HCT116 (cell line): ENCODE measurements around the gene MDM2. TPM values are rescaled to one million over a fixed set of nuclear protein-coding genes. Genes with fewer than 3 reads are reported as not detected.

Source experiments
- ATAC-seq: fragments of 200-7000 bp; cut with Tn5 transposase; 2 replicates; pipeline ENCODE4 v1.9.1; 2020; ENCODE audit warnings: mild to moderate bottlenecking, moderate library complexity
- BruUV-seq: library from RNA; stranded (reverse); fragments of 400-500 nt; replicated peaks from 2 replicates; lab custom pipeline; 2021; lab: Mats Ljungman, UMichigan
- CTCF ChIA-PET: fragments of 300-600 bp; sonication (Branson Sonifier 250); formaldehyde crosslinking; loops from one replicate; lab custom pipeline; 2021; ENCODE audit warnings: antibody characterized with exemption; lab: Charles Lee
- POLR2A ChIA-PET: fragments of 300-600, 350-600 bp; sonication (Branson Sonifier 250); formaldehyde crosslinking; loops from one replicate; lab custom pipeline; 2021; ENCODE audit warnings: antibody characterized with exemption; lab: Charles Lee
- RAD21 ChIA-PET, 2 experiments: fragments of 300-600 bp; sonication (Branson Sonifier 250); formaldehyde crosslinking; loops; one replicate each; lab custom pipeline; 2023; ENCODE audit warnings: low total read pairs in 2 of 2; ENCODE audit not compliant: uncharacterized antibody in 2 of 2, unreplicated experiment in 2 of 2, low non-redundant PET in 1 of 2; lab: Charles Lee
- DNase-seq: peaks from one replicate; pipeline ENCODE4 v3.0.0-alpha.2; 2010; ENCODE audit warnings: low read depth, low spot score
- H2AFZ ChIP-seq: fragments of 200-600 bp; shearing (Covaris generic), sonication (generic); 2 replicates; pipeline ENCODE4 v1.6.1; 2017; ENCODE audit warnings: low read depth, mixed run types, mixed read lengths, antibody characterized with exemption, low read length; ENCODE audit not compliant: poor library complexity, severe bottlenecking
- H3K27ac ChIP-seq: 2 replicates; pipeline ENCODE4 v1.5.1; 2012; ENCODE audit warnings: low read depth, low read length
- H3K27me3 ChIP-seq: fragments of 200-600 bp; sonication (generic); 2 replicates; pipeline ENCODE4 v1.6.1; 2016; ENCODE audit warnings: mixed run types, low read length, mixed read lengths; ENCODE audit not compliant: insufficient read depth
- H3K36me3 ChIP-seq, 2 experiments: fragments of 200-500 bp in 1 of 2; fragments of 200-600 bp in 1 of 2; sonication (Bioruptor generic) in 1 of 2; sonication (generic) in 1 of 2; 2 replicates each; pipeline versions ENCODE4 v1.5.1 to v1.6.1; 2014 to 2016; ENCODE audit warnings: low read length in 2 of 2, inconsistent platforms in 1 of 2, mixed read lengths in 1 of 2, mixed run types in 1 of 2; ENCODE audit not compliant: insufficient read depth in 2 of 2, control insufficient read depth in 1 of 2
- H3K4me1 ChIP-seq, 2 experiments: fragments of 200-600 bp in 1 of 2; sonication (generic) in 1 of 2; 2 replicates each; pipeline versions ENCODE4 v1.5.1 to v1.6.1; 2012 to 2017; ENCODE audit warnings: low read length in 2 of 2, inconsistent platforms in 1 of 2, mild to moderate bottlenecking in 1 of 2, mixed read lengths in 1 of 2, mixed run types in 1 of 2, moderate library complexity in 1 of 2; ENCODE audit not compliant: insufficient read depth in 2 of 2, control insufficient read depth in 1 of 2
- H3K4me2 ChIP-seq: fragments of 200-600 bp; sonication (generic); 2 replicates; pipeline ENCODE4 v1.6.1; 2017; ENCODE audit warnings: mixed run types, low read length, mixed read lengths
- H3K4me3 ChIP-seq, 2 experiments: fragments of 200-600 bp in 1 of 2; sonication (generic) in 1 of 2; replicated peaks in 1 of 2; 2 replicates each; pipeline ENCODE4 v1.5.1; 2011 to 2016; ENCODE audit warnings: low read length in 2 of 2, control low read depth in 1 of 2, low read depth in 1 of 2, mild to moderate bottlenecking in 1 of 2, mixed read lengths in 1 of 2, mixed run types in 1 of 2
- H3K79me2 ChIP-seq: fragments of 200-600 bp; sonication (generic); 2 replicates; pipeline ENCODE4 v1.6.1; 2017; ENCODE audit warnings: mild to moderate bottlenecking, mixed run types, low read length, moderate library complexity, mixed read lengths; ENCODE audit not compliant: insufficient read depth
- H3K9ac ChIP-seq: fragments of 200-600 bp; sonication (generic); 2 replicates; pipeline ENCODE4 v1.6.1; 2016; ENCODE audit warnings: low read length, mixed read lengths
- H3K9me2 ChIP-seq: fragments of 200-600 bp; sonication (generic), shearing (Covaris generic); 2 replicates; pipeline ENCODE4 v1.6.1; 2017; ENCODE audit warnings: mixed run types, mild to moderate bottlenecking, moderate library complexity; ENCODE audit not compliant: insufficient read depth
- H3K9me3 ChIP-seq, 2 experiments: fragments of 200-500 bp in 1 of 2; fragments of 200-600 bp in 1 of 2; sonication (Bioruptor generic) in 1 of 2; sonication (generic) in 1 of 2; 2 replicates each; pipeline ENCODE4 v1.6.1; 2014 to 2017; ENCODE audit warnings: low read length in 2 of 2, mixed read lengths in 2 of 2, inconsistent platforms in 1 of 2, low read depth in 1 of 2, mild to moderate bottlenecking in 1 of 2, mixed run types in 1 of 2, moderate library complexity in 1 of 2; ENCODE audit not compliant: control insufficient read depth in 1 of 2, insufficient read depth in 1 of 2
- H4K20me1 ChIP-seq: fragments of 200-600 bp; sonication (generic), shearing (Covaris generic); 2 replicates; pipeline ENCODE4 v1.6.1; 2017; ENCODE audit warnings: mixed run types, mild to moderate bottlenecking, moderate library complexity; ENCODE audit not compliant: insufficient read depth
- CBX3 ChIP-seq: IDR thresholded peaks from 2 replicates; pipeline ENCODE4 v1.6.1; 2012; ENCODE audit warnings: low read depth
- CTCF ChIP-seq, 3 experiments: fragments of 200-600 bp in 1 of 3; sonication (generic) in 1 of 3; IDR thresholded peaks in 2 of 3; conservative IDR thresholded peaks in 1 of 3; 2 replicates each; pipeline ENCODE4 v1.5.1; 2012 to 2017; ENCODE audit warnings: low read depth in 2 of 3, low read length in 2 of 3, antibody characterized with exemption in 1 of 3, borderline replicate concordance in 1 of 3, control low read depth in 1 of 3, mild to moderate bottlenecking in 1 of 3, mixed read lengths in 1 of 3, mixed run types in 1 of 3, moderate library complexity in 1 of 3; ENCODE audit not compliant: insufficient read depth in 1 of 3
- EGR1 ChIP-seq: IDR thresholded peaks from 2 replicates; pipeline ENCODE4 v1.6.1; 2012; ENCODE audit warnings: low read depth
- ELF1 ChIP-seq: IDR thresholded peaks from 2 replicates; pipeline ENCODE4 v1.6.1; 2012; ENCODE audit warnings: low read depth, borderline replicate concordance
- EZH2phosphoT487 ChIP-seq: fragments of 200-600 bp; IDR thresholded peaks from 2 replicates; pipeline ENCODE4 v1.6.1; 2018; ENCODE audit warnings: antibody characterized with exemption, borderline replicate concordance
- FOSL1 ChIP-seq: IDR thresholded peaks from 2 replicates; pipeline ENCODE4 v1.6.1; 2012; ENCODE audit warnings: low read depth
- MAX ChIP-seq: IDR thresholded peaks from 2 replicates; pipeline ENCODE4 v1.6.1; 2012
- POLR2A ChIP-seq: IDR thresholded peaks from 2 replicates; pipeline ENCODE4 v1.7.0; 2011; ENCODE audit warnings: borderline replicate concordance; ENCODE audit not compliant: insufficient read depth, insufficient read length; ENCODE audit errors: extremely low read depth
- POLR2AphosphoS5 ChIP-seq: IDR thresholded peaks from 2 replicates; pipeline ENCODE4 v1.6.1; 2011; ENCODE audit warnings: mild to moderate bottlenecking, low read depth, low read length, moderate library complexity
- RAD21 ChIP-seq: IDR thresholded peaks from 2 replicates; pipeline ENCODE4 v1.6.1; 2012; ENCODE audit warnings: low read depth, mild to moderate bottlenecking
- SIN3A ChIP-seq: IDR thresholded peaks from 2 replicates; pipeline ENCODE4 v1.6.1; 2012; ENCODE audit warnings: low read depth
- SRF ChIP-seq: IDR thresholded peaks from 2 replicates; pipeline ENCODE4 v1.6.1; 2012; ENCODE audit warnings: low read depth
- TCF7L2 ChIP-seq: IDR thresholded peaks from 2 replicates; pipeline ENCODE4 v1.7.0; 2011; ENCODE audit warnings: borderline replicate concordance, inconsistent platforms; ENCODE audit not compliant: insufficient read depth, insufficient read length; ENCODE audit errors: extremely low read depth
- YY1 ChIP-seq: IDR thresholded peaks from 2 replicates; pipeline ENCODE4 v1.6.1; 2011; ENCODE audit warnings: low read length, low read depth, moderate library complexity, mild to moderate bottlenecking; ENCODE audit not compliant: insufficient replicate concordance; ENCODE audit errors: extremely low read depth
- ZBTB33 ChIP-seq: IDR thresholded peaks from 2 replicates; pipeline ENCODE4 v1.6.1; 2011; ENCODE audit warnings: mild to moderate bottlenecking, low read length, moderate library complexity; ENCODE audit not compliant: insufficient replicate concordance; ENCODE audit errors: extremely low read depth
- ZFX ChIP-seq: fragments of 450-650 bp; IDR thresholded peaks from 2 replicates; pipeline ENCODE4 v1.6.1; 2017
- ZNF274 ChIP-seq: fragments of 200-500 bp; sonication (Bioruptor generic); IDR thresholded peaks from 2 replicates; pipeline ENCODE4 v1.6.1; 2014; ENCODE audit warnings: mild to moderate bottlenecking, low read depth, low read length, inconsistent platforms
- intact Hi-C: fragments of 100-400 bp; cut with micrococcal nuclease; formaldehyde crosslinking; loops from 2 replicates; pipeline ENCODE4 v1.10.0; 2022
- total RNA-seq: library from RNA; stranded (reverse); gene quantifications from one replicate; pipeline ENCODE4 v1.2.1, GENCODE V29; 2021; ENCODE audit not compliant: unreplicated experiment

The MDM2 gene
- total RNA-seq, 1 experiment from 2014 or later = 170 TPM

- Histone ChIP-seq H3K4me1 (no peaks in the 10 kb centered on the region), H3K27me3 (no peaks in the 10 kb centered on the region), H2AFZ (no peak overlapping the region), H4K20me1 (no peaks in the 10 kb centered on the region), H3K9me2 (no peaks in the 10 kb centered on the region), H3K4me2 (0 out of 2 replicates have a peak overlapping the region, but pooled peaks have one; percentile 10), H3K27ac (no peak overlapping the region), H3K9ac (no peak overlapping the region), H3K36me3 (no peaks in the 10 kb centered on the region), H3K4me3 (no peak overlapping the region), H3K79me2 (no peaks in the 10 kb centered on the region), H3K9me3 (no peaks in the 10 kb centered on the region)
- intact Hi-C loops = no loop called here
- ChIA-PET RAD21 (no interaction called here), POLR2A (no interaction called here), CTCF (no interaction called here)
- DNase-seq = no peak
- BruUV-seq = no TSS peak
- no peak for TF ChIP-seq CTCF (IDR thresholded peaks at IDR 0.05 in 2 of 3, conservative IDR thresholded peaks at IDR 0.05 in 1 of 3; ENCODE audit: borderline replicate concordance in 1 of 3, insufficient read depth in 1 of 3, low read depth in 2 of 3, low read length in 2 of 3)
- no peak for TF ChIP-seq SIN3A
- no peak for TF ChIP-seq ELF1
- no peak for TF ChIP-seq FOSL1
- TF ChIP-seq RAD21 = no peak
- TF ChIP-seq EGR1 = no peak
- no peak for TF ChIP-seq MAX
- no peak for TF ChIP-seq POLR2AphosphoS5
- TF ChIP-seq POLR2A = no peak
- no peak for TF ChIP-seq TCF7L2
- no peak for TF ChIP-seq SRF
- no peak for TF ChIP-seq YY1
- TF ChIP-seq ZNF274 = no peak
- TF ChIP-seq CBX3 = no peak
- no peak for TF ChIP-seq ZBTB33
- no peak for TF ChIP-seq EZH2phosphoT487
- no peak for TF ChIP-seq ZFX
- ATAC-seq = no peak; the same call in 1 of the 2 replicates
These were observed 55.3 kb downstream of the MDM2 start for GRCh38 chr12:68863109-68863770.
